ENCODE results near the gene CISD3.

CISD3 gene

DNA sequence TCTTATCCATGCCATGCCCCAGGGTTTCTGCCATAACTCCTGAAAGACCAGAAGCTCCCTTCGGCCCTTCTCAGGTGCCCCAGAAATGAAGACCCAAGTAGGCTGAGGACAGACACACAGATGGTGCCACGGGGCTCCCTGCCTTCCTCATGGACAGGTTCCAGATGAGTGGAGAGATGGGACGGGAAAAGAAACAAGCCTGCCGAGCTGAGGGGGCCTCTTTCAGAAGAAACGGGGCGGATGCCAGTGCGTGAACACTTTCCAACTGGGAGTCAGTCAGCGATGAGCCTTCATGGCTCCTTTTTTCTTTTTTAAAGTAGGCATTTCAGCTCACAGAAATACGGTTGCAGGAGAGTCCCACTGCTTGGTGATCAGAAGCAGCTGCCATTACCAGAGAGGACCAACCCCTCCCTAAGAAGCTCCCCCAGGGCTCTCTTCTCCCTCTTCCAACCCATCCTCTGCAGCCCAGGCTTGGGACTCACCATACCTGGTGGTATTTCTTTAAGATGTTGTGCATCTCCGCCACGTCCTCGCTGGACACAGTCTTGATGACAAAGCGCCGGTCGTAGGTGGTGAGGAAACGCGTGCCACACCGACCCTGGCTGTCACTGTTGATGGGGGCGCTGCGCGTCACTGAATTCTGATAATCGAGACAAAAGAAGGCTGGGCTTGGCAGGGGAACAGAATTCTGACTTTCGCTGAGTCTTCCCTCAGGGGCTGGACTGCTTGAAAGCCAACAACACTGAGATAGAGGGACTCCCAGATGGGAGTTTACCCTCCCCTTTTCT is 50.0 kb downstream of the CISD3 start:
- no peak for DNase-seq (ENCODE audit: low spot score)

DNA sequence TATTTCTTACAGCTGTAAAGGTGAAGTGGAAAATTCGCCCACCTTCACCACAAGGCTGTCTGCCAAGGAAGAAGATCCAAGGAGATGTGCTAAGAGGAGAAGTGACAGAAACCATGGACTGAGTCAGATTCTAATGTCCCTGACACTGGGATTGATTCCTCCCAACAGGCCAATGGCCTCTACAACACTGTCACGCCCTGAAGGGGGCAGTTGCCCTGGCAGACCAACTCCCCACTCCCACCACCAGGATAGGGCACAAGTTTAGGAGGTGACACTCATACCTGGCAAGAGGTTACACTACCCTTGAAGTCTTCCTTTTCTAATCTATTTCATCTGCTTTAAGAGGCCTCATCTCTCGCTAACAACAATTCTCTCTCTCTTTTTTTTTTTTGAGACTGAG is 53.1 kb downstream of the CISD3 start:
- no peak for DNase-seq (ENCODE audit: low spot score)
